Measurements from ENCODE around the gene RNLS. TPM values are rescaled to one million over a fixed set of nuclear protein-coding genes. Genes with fewer than 3 reads are reported as not detected.

Gene RNLS
- total RNA-seq, 1 experiment from 2014 or later, result not detected

DNA sequence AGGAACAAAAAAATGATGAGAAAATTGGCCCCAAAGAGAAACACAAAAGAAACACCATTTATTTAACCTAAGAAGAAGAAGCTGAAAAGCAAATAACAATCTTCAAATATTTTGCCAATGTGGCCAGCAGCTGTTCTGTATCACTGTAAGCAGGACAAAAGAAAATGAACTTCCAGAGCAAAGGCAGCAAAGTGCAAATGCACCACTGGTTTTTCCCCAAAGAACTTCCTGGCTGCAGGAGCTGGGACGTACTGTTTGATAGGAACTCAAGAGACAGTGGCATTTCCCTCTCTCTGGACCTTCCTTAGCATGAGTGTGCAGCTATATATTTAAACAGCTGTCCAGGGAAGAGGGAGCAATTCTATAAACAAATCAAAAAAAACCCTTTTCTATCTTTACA, 60.4 kb downstream of the RNLS start:
- no peaks in the 10 kb centered on the region for H3K4me1 ChIP-seq
- no peaks in the 10 kb centered on the region for H3K36me3 ChIP-seq
- no peaks in the 10 kb centered on the region for H3K9me3 ChIP-seq (replicated peaks)
- no peaks in the 10 kb centered on the region for H3K27me3 ChIP-seq
- DNase-seq, result peak in 1 of 2 experiments; percentile 6
- no peak overlapping the region for H3K4me3 ChIP-seq
- no peak overlapping the region for H3K27ac ChIP-seq

DNA sequence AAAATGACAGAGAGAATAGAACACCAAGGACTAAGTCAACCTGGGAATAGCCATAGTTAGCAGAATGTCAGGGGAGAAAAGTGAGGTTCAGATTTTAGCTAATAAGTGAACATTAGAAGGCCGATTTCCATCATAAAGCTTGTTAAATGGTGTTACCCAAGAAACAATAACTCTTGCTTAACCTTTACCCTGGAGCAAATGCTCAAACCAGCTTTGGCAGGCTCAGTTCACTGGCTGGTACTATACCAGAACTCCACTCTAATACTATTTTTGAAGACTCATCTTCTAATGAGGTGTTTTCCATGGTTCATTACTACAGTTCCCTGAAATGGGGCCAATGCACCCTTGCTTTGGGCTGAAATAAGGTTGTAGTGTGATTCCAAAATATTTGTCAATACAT, 61.3 kb downstream of the RNLS start:
- Histone ChIP-seq H3K9me3 (replicated peaks) (no peaks in the 10 kb centered on the region), H3K27me3 (no peaks in the 10 kb centered on the region), H3K27ac (no peak overlapping the region), H3K4me1 (no peaks in the 10 kb centered on the region), H3K4me3 (no peak overlapping the region), H3K36me3 (no peaks in the 10 kb centered on the region)
- no peak for DNase-seq

DNA sequence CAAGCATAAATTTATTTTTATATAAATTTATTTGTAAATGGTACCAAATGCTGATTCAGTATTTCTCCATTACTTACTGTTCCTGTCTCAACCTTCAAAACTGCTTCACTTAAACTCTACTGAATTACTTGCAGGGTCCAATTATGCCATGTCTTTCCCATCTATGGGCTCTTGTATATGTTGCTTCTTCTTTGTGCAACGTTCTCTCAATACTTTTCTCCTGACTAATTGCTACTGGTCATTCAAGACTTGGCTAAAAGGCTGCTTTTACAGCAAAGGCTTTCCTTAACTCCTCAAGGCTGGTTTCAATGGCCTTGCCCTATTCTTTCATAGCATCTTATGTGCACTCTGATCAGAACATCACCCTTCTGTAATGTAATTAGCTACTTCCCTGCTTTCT, 67.9 kb downstream of the RNLS start:
- Histone ChIP-seq H3K36me3 (no peaks in the 10 kb centered on the region), H3K27ac (no peak overlapping the region), H3K4me3 (no peak overlapping the region), H3K4me1 (no peaks in the 10 kb centered on the region), H3K27me3 (no peaks in the 10 kb centered on the region), H3K9me3 (replicated peaks) (no peaks in the 10 kb centered on the region)
- DNase-seq, result no peak

DNA sequence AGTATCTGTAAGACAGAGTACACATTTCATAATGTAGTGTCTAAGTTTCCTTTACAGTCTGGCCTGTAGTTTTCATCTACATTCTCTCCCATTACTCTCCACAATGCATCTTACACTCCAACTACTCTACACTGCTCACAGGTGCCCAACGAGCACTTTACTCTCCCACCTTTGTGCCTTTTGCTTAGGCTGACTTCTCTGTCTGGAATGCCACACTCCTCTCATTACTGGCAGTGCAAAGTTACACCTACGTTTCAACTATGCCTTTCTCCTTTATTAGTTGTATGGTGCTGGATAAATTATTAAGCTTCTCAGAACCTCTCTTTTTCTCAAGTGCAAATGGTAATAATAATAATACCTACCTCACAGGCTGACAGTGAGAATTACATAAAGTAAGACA, 70.5 kb downstream of the RNLS start:
- no peak overlapping the region for H3K4me3 ChIP-seq
- H3K27ac ChIP-seq, result no peak overlapping the region
- DNase-seq, result no peak

DNA sequence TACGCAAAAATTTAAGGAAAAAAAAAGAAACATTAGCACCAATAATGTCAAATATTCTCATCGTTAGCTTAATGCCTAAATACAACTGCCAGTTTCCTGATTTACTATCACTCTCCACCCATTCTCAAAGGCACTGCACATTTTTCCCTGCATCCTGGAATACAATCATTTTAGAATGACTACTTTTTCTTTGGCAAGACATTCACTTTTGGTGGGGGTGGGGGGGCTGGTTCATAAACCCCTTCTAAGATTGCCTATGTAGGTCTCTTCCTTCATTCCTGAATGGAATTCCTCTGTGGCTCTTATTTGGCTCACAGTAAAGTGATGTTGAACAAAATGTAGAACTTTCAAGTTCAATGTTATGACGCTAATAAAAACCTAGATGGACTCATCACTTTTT, 74.3 kb downstream of the RNLS start:
- Histone ChIP-seq H3K4me3 (no peak overlapping the region), H3K4me1 (no peaks in the 10 kb centered on the region), H3K27ac (no peak overlapping the region), H3K27me3 (no peaks in the 10 kb centered on the region), H3K36me3 (no peaks in the 10 kb centered on the region), H3K9me3 (replicated peaks) (no peaks in the 10 kb centered on the region)
- DNase-seq, result no peak

More for the DNA sequence above, 70.5 kb downstream of the RNLS start:
- Histone ChIP-seq H3K36me3 (no peaks in the 10 kb centered on the region), H3K27me3 (no peaks in the 10 kb centered on the region), H3K9me3 (replicated peaks) (no peaks in the 10 kb centered on the region), H3K4me1 (no peaks in the 10 kb centered on the region)

DNA sequence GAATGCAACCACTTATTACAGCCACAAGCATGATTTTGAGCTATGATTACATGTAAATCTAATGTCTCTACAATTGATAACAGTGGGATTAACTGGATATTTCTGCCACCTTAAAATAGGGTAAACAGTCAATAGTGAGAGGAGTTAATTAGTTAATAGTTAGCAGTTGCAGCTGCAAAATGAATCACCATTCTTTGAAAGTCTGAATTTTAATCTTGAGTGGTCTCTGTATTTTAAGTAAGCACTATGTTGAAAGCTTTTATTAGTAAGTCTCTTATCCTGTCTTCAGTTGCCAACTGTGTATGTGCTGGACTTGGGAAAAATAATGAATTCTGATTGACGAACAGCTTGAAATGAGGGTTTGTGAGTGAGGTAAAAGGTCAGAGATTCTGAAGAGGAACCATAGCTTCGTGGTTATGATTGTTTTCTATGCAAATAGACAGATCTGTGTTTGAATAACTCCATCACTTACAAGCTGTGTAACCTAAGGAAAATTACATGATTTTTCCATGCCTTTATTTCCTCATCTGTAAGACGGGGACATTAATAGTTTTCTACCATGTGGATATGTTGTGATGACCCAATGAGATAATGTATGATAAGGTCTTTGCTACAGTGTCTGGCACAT, 75.2 kb downstream of the RNLS start:
- Histone ChIP-seq H3K4me3 (no peak overlapping the region), H3K4me1 (no peaks in the 10 kb centered on the region), H3K27me3 (no peaks in the 10 kb centered on the region), H3K9me3 (replicated peaks) (no peaks in the 10 kb centered on the region), H3K36me3 (no peaks in the 10 kb centered on the region), H3K27ac (no peak overlapping the region)
- no peak for DNase-seq

DNA sequence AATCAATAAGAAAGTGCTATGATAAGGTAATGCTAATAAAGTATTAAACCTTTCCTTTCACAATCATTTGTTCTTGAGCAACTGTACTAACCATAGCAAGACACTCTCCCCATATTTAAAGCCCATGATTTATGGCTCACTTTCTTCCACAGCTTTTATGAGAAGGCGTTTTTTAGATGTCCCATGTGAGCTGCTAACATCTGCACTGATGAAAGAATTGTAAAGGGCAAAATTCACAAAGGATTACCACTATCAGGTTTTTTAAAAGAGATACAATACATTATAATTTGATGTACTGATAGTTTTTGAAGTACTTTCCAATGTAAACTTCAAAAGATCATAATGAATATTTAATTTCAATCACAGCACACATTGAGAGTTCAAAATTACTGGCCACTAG, 75.7 kb downstream of the RNLS start:
- Histone ChIP-seq H3K27ac (no peak overlapping the region), H3K4me1 (no peaks in the 10 kb centered on the region), H3K9me3 (replicated peaks) (no peaks in the 10 kb centered on the region), H3K4me3 (no peak overlapping the region), H3K36me3 (no peaks in the 10 kb centered on the region), H3K27me3 (no peaks in the 10 kb centered on the region)
- no peak for DNase-seq

DNA sequence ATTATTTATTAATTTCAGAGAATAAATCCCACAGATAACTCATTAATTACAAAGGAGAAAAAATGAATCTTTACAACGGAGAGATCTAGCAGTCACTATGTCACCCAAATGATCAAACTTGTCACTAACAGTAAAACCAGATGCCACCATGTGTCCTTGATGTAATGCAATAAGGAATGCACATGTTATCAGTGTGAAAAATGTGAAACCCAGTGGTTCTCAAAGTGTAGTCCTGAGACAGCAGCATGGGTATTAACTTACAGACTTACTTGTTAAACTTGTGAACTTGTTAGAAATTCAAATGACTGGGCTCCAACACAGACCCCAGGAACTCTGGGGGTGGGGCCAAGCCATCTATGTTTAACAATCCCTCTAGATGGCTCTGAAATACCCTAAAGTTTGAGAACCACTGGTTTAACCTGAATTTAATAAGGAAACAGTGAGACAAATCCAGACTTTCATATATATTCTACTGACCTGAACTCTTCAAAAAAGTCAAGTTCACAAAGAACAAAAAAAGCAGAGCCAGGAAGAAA, 77.4 kb downstream of the RNLS start:
- H3K4me3 ChIP-seq, result no peak overlapping the region
- no peaks in the 10 kb centered on the region for H3K27me3 ChIP-seq
- no peaks in the 10 kb centered on the region for H3K4me1 ChIP-seq
- H3K36me3 ChIP-seq, result no peaks in the 10 kb centered on the region
- H3K27ac ChIP-seq, result no peak overlapping the region
- DNase-seq, result no peak
- no peaks in the 10 kb centered on the region for H3K9me3 ChIP-seq (replicated peaks)

DNA sequence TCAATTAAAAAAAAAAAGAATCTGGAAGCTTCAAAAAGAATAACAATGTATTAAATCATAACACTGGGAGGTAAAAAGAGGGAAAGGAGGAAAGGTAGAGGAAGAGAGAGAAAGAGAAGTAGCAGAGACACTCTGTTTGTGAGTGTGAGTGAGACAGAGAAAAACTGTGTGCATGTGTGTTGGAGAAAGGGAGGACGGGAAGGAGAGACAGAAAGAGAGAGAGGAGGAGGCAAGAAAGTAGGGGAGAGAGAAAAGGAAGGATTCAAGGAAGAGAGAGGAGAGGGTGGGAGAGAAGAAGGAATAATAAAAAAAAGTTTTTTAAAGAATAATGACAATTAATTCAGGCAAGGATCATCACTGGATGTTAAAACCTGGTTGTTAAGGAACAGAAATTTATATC, 77.9 kb downstream of the RNLS start:
- DNase-seq, result no peak
- no peaks in the 10 kb centered on the region for H3K36me3 ChIP-seq
- H3K27me3 ChIP-seq, result no peaks in the 10 kb centered on the region
- H3K9me3 ChIP-seq (replicated peaks), result no peaks in the 10 kb centered on the region
- H3K4me1 ChIP-seq, result no peaks in the 10 kb centered on the region
- no peak overlapping the region for H3K4me3 ChIP-seq
- H3K27ac ChIP-seq, result no peak overlapping the region

DNA sequence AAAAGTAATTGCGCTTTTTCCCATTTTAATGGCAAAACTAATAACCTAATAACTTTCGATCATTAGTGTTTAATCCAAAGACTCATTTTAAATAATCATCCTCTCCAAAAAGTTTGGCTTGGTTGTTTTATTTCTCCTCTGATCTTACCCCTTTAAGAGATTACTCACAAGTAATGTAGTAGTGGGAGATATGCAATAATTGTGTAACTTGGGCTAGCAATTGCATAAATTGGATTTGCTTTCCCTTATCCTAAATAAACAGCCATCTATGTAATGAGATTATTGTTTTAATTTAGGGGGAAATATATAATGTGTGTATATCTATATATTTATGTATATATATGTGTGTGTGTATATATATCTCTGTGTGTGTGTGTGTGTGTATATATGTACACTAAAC, 82.5 kb downstream of the RNLS start:
- Histone ChIP-seq H3K27ac (no peak overlapping the region), H3K27me3 (no peaks in the 10 kb centered on the region), H3K9me3 (replicated peaks) (no peaks in the 10 kb centered on the region), H3K4me3 (no peak overlapping the region), H3K36me3 (no peaks in the 10 kb centered on the region), H3K4me1 (no peaks in the 10 kb centered on the region)
- no peak for DNase-seq

DNA sequence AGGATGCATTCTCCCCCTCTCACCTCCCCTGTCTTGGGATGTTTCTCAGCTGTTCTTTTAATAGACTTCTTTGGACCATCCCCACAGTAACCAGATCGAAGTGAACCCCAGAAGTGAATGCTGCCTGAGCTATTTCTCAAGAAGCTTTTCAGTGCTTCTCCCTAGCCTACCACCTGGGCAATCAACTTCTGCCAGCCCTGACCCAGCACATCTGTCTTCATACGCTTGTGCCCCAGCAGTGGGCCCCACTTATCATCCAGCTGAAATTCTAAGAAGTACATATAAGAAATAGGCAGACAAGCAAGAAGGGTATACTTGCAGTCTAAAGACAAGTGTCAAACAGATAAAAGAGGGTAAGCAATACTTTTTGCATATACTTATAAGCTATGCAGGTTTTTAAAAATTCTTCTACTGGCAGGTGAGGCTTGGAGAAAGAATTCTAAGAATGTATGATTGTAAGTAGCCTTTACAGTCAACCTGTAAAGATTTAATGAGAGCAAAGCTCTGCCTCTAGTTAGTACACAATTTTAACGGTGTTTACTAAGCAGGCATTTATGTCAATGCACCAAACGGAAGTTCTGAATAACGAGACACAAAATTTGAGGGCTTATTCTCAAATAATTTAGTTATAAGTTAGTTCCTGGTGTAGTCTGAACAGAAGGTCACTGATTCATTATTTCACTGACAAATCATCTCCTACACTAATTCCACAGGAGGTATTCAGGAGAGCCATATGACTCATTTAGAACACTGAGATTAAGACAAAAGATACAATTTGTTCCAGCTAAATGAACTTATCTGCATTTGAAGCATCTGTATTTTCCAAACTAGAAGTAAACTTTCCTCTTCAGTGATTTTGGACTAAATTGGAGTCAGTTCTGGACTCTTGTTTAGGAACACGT, 83.3 kb downstream of the RNLS start:
- Histone ChIP-seq H3K27ac (no peak overlapping the region), H3K4me3 (no peak overlapping the region), H3K27me3 (no peaks in the 10 kb centered on the region), H3K4me1 (no peaks in the 10 kb centered on the region), H3K36me3 (no peaks in the 10 kb centered on the region), H3K9me3 (replicated peaks) (no peaks in the 10 kb centered on the region)
- DNase-seq, result no peak

DNA sequence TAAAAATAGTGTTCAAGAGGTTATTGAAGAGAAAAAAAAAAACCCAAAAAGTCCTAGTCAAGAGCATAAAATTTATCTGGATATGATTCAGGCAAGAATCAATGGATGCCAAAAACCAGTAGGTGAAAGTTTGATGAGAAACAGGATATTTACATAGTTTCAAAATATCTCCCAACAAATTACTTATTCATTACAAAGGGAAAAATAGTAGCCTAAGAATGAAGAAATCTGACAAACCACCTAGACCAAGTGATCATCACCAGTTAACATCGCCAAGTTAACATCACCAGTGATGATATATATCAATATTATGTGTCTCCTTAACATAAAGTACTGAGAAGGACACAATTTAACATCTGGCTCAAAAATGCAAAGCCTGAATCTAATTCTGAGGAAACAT, 85.2 kb downstream of the RNLS start:
- H3K27me3 ChIP-seq, result no peaks in the 10 kb centered on the region
- no peak for DNase-seq
- no peak overlapping the region for H3K27ac ChIP-seq
- H3K4me3 ChIP-seq, result no peak overlapping the region
- H3K36me3 ChIP-seq, result no peaks in the 10 kb centered on the region
- no peaks in the 10 kb centered on the region for H3K9me3 ChIP-seq (replicated peaks)
- no peaks in the 10 kb centered on the region for H3K4me1 ChIP-seq

DNA sequence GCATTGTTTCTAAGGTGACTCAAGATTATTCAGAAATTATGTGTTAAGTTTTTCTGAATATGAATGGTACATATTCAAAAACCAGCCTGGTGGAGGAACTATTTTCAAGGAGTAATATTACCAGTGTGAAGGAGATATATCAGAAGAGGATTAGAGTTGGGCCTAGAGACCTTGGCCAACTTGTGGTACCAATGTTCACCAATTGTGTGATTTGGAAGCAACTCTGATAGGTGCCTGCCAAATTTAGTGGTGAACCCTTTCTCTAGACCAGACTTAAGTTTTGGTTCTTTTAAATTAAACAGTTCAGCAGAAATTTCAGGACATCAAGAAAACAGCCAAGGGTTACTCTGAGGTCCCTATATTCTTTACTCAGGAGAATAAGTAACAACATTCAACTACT, 88.6 kb downstream of the RNLS start:
- H3K36me3 ChIP-seq, result no peaks in the 10 kb centered on the region
- H3K4me3 ChIP-seq, result no peak overlapping the region
- no peak overlapping the region for H3K27ac ChIP-seq
- H3K4me1 ChIP-seq, result no peaks in the 10 kb centered on the region
- no peak for DNase-seq
- H3K9me3 ChIP-seq (replicated peaks), result no peaks in the 10 kb centered on the region
- H3K27me3 ChIP-seq, result no peaks in the 10 kb centered on the region

DNA sequence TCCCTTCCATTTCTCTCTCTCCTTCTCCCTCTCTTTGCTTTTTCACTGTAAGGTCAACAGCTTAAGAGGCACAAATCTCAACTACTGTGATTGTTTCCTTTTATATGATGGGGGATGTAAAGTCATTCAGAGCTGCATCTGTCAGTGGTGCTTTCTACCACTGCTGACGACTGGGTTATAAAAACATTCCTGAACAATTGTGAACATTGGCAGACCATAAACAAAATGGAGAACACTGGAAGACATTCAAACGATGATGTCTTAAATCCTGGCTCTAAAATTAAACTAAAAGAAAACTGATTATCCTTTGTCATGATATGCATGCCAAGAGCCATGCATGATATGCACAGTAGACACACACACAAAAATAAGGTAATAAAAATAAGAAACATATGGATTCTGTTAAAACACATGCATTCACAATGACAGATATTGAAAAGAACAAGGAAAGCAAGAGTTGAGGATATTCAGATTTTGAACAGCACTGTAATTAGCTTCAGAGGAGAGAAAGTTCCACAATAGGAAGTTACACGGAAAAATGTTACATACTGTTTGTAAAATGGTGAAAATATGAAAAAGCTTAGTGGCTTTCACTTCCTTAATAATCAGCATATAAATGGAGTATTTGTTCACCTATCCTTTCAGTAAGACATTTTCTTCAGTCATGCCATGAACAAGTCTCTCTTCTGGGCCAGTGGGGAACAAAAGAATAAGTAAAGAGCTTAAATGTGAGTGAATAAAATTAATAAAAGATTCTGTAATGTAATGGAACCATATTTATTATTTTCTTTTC, 89.2 kb downstream of the RNLS start:
- H3K27me3 ChIP-seq, result no peaks in the 10 kb centered on the region
- DNase-seq, result no peak
- no peak overlapping the region for H3K4me3 ChIP-seq
- H3K4me1 ChIP-seq, result no peaks in the 10 kb centered on the region
- no peak overlapping the region for H3K27ac ChIP-seq
- H3K9me3 ChIP-seq (replicated peaks), result no peaks in the 10 kb centered on the region
- no peaks in the 10 kb centered on the region for H3K36me3 ChIP-seq

DNA sequence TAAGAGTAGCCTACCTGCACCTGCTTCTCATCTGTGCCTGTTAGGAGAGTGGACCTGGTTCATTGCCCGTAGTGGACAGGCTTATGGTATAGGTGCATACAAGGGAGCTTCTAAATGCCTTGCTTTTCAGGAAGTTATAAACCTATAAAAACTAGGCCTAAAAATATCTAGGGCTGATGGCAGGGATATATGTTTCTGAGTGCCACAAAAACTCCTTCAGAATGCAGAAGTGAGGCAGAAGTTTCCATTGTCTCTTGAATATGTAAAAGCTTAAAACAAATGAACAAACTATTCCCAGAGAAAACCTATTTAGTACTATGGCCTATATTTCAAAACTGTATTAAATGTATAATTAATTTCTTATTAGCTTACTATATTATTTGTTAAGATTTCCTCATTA, 91.8 kb downstream of the RNLS start:
- no peak overlapping the region for H3K4me3 ChIP-seq
- no peak overlapping the region for H3K27ac ChIP-seq
- H3K4me1 ChIP-seq, result no peaks in the 10 kb centered on the region
- H3K9me3 ChIP-seq (replicated peaks), result no peaks in the 10 kb centered on the region
- no peak for DNase-seq
- no peaks in the 10 kb centered on the region for H3K27me3 ChIP-seq
- H3K36me3 ChIP-seq, result no peaks in the 10 kb centered on the region
